ENCODE data around the gene IZUMO4.

The IZUMO4 gene

DNA sequence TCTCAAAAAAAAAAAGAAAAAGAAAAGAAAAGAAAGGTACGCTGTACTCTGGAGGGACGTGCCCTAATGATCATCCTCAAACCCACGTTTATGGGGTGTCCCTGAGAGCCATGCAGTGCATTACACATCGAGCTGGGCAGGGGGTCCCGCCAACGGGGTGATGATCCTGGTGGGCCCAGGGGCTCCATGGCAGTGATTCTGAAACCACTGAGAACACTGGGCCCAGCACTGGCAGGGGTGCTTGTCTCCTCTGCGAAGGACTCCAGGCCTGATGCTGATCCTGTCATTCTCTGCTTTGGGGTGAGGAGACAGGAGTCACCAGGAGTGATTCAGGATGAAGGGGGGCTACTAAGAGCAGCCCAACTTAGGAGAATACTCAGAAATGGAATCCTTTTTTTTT, 19.3 kb upstream of the IZUMO4 start:
- TF ChIP-seq, protein P1, sequence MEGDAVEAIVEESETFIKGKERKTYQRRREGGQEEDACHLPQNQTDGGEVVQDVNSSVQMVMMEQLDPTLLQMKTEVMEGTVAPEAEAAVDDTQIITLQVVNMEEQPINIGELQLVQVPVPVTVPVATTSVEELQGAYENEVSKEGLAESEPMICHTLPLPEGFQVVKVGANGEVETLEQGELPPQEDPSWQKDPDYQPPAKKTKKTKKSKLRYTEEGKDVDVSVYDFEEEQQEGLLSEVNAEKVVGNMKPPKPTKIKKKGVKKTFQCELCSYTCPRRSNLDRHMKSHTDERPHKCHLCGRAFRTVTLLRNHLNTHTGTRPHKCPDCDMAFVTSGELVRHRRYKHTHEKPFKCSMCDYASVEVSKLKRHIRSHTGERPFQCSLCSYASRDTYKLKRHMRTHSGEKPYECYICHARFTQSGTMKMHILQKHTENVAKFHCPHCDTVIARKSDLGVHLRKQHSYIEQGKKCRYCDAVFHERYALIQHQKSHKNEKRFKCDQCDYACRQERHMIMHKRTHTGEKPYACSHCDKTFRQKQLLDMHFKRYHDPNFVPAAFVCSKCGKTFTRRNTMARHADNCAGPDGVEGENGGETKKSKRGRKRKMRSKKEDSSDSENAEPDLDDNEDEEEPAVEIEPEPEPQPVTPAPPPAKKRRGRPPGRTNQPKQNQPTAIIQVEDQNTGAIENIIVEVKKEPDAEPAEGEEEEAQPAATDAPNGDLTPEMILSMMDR (IDR thresholded peaks at IDR 0.05; ENCODE audit: low read depth, low read length, missing control alignments) = no peak
- no peak overlapping the region for H3K4me3 ChIP-seq (ENCODE audit: low read depth, low read length)
- DNase-seq (ENCODE audit: low read depth) = no peak
- in situ Hi-C loops (cut with HindIII; ENCODE audit: low sequenced_read_pairs) = no loop called here

DNA sequence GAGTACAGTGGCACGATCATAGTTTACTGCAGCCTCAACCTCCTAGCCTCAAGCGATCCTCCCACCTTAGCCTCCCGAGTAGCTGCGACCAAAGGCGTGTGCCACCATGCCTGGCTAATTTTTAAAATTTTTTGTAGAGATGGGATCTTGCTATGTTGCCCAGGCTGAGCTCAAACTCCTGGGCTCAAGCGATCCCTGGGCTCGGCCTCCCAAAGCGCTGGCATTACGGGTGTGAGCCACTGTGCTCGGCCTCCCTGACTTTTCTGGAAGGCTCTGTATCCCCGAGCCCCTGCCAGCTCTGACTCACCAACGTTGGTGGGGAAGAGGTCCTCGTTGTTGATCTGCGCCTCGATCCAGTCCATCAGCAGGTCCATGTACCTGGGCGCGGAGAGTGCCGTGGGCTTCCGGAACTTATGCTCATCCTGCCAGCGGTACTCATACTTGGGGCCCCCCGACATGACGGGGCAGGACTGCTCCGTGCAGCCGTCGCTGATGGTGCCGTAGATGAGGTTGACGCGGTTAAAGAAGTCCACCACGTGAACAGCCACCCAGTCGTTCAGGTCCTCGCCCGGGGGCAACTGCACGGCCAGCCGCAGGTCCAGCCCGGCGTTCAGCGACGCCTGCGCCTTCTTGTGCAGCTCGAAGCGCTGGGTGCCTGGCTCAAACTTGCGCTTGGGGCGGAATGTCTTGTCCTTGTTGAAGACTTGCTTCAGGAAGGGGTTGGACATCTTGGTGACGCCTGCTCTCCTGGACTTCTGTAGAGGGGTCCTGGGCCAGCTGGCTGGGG, 18.7 kb upstream of the IZUMO4 start:
- TF ChIP-seq, protein P1 (IDR thresholded peaks at IDR 0.05; ENCODE audit: low read depth, low read length, missing control alignments) = no peak
- H3K4me3 ChIP-seq (ENCODE audit: low read depth, low read length) = no peak overlapping the region
- in situ Hi-C loops (cut with HindIII; ENCODE audit: low sequenced_read_pairs) = no loop called here

DNA sequence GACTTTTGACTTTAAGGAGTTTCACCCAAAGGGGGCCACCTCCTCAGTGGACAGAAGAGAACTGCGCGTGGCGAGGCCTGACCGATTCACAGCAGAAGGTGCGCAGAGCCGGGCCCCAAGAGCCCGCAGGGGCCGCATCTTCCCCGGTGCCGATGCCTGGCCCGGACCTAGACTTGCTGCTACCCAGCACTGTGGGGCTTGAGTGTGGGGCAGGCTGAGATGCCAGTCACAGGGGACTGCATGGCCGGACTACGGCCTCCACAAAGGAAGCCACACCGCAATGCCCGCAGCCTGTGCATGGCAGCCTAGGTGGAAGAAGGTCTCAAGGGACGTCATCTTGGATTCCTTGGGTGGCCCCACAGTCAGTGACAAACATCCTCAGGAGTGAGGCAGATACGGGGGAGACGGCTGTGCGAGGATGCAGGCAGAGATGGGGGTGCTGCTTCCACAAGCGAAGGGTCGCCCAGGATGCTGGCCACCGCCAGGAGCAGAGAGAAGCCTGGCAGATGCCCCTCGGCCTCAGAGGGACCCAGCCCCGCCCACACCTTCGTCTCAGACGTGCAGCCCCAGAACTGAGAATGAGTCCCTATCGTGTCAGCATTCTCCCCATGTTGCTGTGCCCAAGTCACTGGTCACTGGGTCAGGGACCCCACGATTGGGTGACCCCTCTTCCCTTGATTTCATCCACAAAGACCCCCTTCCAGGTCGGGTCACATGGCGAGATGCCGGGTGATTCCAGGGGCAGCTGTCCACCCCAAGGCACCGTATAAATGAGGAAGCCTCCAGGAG, 17.4 kb upstream of the IZUMO4 start:
- DNase-seq (ENCODE audit: low read depth) = no peak
- TF ChIP-seq, protein P1 (IDR thresholded peaks at IDR 0.05; ENCODE audit: low read depth, low read length, missing control alignments) = no peak
- no peak overlapping the region for H3K4me3 ChIP-seq (ENCODE audit: low read depth, low read length)
- in situ Hi-C loops (cut with HindIII; ENCODE audit: low sequenced_read_pairs) = no loop called here

More for the DNA sequence above, 18.7 kb upstream of the IZUMO4 start:
- DNase-seq (ENCODE audit: low read depth) = no peak

GRCh38 chr19:2079865-2080301, 16.8 kb upstream of the IZUMO4 start:
- TF ChIP-seq, protein P1 (IDR thresholded peaks at IDR 0.05; ENCODE audit: low read depth, low read length, missing control alignments) = no peak
- DNase-seq (ENCODE audit: low read depth) = no peak
- no peak overlapping the region for H3K4me3 ChIP-seq (ENCODE audit: low read depth, low read length)
- in situ Hi-C loops (cut with HindIII; ENCODE audit: low sequenced_read_pairs) = loop anchor here (10.0 kb wide), 1 partner anchor 85 kb away; no protein-coding TSS in a partner anchor

DNA sequence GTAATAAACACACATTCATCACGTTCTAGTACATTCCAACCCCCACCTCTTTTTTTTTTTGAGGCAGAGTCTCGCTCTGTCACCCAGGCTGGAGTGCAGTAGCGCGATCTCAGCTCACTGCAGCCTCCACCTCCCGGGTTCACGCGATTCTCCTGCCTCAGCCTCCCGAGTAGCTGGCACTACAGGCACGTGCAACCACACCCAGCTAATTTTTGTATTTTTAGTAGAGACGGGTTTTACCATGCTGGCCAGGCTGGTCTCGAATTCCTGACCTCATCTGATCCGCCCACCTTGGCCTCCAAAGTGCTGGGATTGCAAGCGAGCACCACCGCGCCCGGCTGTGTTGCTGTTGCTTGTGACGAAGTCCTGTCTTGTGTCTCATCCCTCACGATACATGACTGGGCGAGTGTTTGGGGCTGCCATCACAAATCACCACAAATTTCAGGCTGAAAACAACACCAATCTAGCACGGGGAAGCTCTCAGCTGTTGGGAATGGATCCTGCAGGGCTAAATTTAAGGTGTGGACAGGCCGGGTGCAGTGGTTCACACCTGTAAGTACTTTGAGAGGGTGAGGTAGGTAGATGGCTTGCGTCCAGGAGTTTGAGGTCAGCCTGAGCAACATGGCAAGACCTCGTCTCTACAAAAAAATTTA, 16.3 kb upstream of the IZUMO4 start:
- H3K4me3 ChIP-seq (ENCODE audit: low read depth, low read length) = no peak overlapping the region
- TF ChIP-seq, protein P1 (IDR thresholded peaks at IDR 0.05; ENCODE audit: low read depth, low read length, missing control alignments) = no peak
- in situ Hi-C loops (cut with HindIII; ENCODE audit: low sequenced_read_pairs) = loop anchor here (10.0 kb wide), 1 partner anchor 86 kb away; no protein-coding TSS in a partner anchor
- DNase-seq (ENCODE audit: low read depth) = no peak
